Panc1 (cell line): ENCODE results near the gene NDOR1. TPM values are rescaled to one million over a fixed set of nuclear protein-coding genes. Genes with fewer than 3 reads are reported as not detected.

ENCODE experiments used
- ATAC-seq: fragments of 200-7000 bp; cut with Tn5 transposase; 2 replicates; pipeline ENCODE4 v1.9.1; 2020; ENCODE audit warnings: mild to moderate bottlenecking, moderate library complexity
- BruUV-seq: library from RNA; stranded (reverse); fragments of 400-500 nt; replicated peaks from 2 replicates; lab custom pipeline; 2021; lab: Mats Ljungman, UMichigan
- CTCF ChIA-PET: fragments of 300-600 bp; sonication (Branson Sonifier 250); formaldehyde crosslinking; loops from one replicate; lab custom pipeline; 2022; ENCODE audit warnings: antibody characterized with exemption; lab: Charles Lee
- POLR2A ChIA-PET: fragments of 300-600 bp; sonication (Branson Sonifier 250); formaldehyde crosslinking; loops from one replicate; lab custom pipeline; 2022; ENCODE audit warnings: antibody characterized with exemption; lab: Charles Lee
- DNase-seq: peaks from one replicate; pipeline ENCODE4 v3.0.0-alpha.2; 2010; ENCODE audit warnings: low read depth, low spot score
- H3K27ac ChIP-seq: 2 replicates; pipeline ENCODE4 v1.5.1; 2011; ENCODE audit warnings: mild to moderate bottlenecking, low read length, inconsistent platforms
- H3K27me3 ChIP-seq: fragments of 200-500 bp; sonication (Bioruptor generic); 2 replicates; pipeline ENCODE4 v1.6.0; 2014; ENCODE audit warnings: low read length, inconsistent platforms; ENCODE audit not compliant: control insufficient read depth, insufficient read depth
- H3K36me3 ChIP-seq: fragments of 200-500 bp; sonication (Bioruptor generic); 2 replicates; pipeline ENCODE4 v1.5.1; 2014; ENCODE audit warnings: inconsistent platforms, mild to moderate bottlenecking, low read length, moderate library complexity; ENCODE audit not compliant: control insufficient read depth, insufficient read depth
- H3K4me1 ChIP-seq: 2 replicates; pipeline ENCODE4 v1.5.1; 2011; ENCODE audit warnings: inconsistent platforms, mild to moderate bottlenecking, low read length, moderate library complexity; ENCODE audit not compliant: control insufficient read depth, insufficient read depth
- H3K4me3 ChIP-seq, 2 experiments: 2 replicates each; pipeline ENCODE4 v1.5.1; 2011 to 2012; ENCODE audit warnings: low read depth in 2 of 2, low read length in 2 of 2, mild to moderate bottlenecking in 2 of 2, inconsistent platforms in 1 of 2, moderate library complexity in 1 of 2
- H3K9me3 ChIP-seq: fragments of 200-500 bp; sonication (Bioruptor generic); 2 replicates; pipeline ENCODE4 v1.5.1; 2014; ENCODE audit warnings: low read depth, mild to moderate bottlenecking, inconsistent platforms, low read length, moderate library complexity; ENCODE audit not compliant: control insufficient read depth, insufficient read depth
- POLR2AphosphoS5 ChIP-seq: IDR thresholded peaks from 2 replicates; pipeline ENCODE4 v1.6.1; 2012; ENCODE audit warnings: mild to moderate bottlenecking, low read depth, low read length, moderate library complexity
- REST ChIP-seq, 2 experiments: IDR thresholded peaks; 2 replicates each; pipeline ENCODE4 v1.6.1; 2011 to 2012; ENCODE audit warnings: low read depth in 2 of 2, control low read depth in 1 of 2, low read length in 1 of 2, mild to moderate bottlenecking in 1 of 2, moderate library complexity in 1 of 2; ENCODE audit not compliant: insufficient read depth in 1 of 2
- SIN3A ChIP-seq: IDR thresholded peaks from 2 replicates; pipeline ENCODE4 v1.6.1; 2012; ENCODE audit warnings: low read depth, mild to moderate bottlenecking, low read length, moderate library complexity, borderline replicate concordance; ENCODE audit not compliant: insufficient read depth
- TCF7L2 ChIP-seq: IDR thresholded peaks from 2 replicates; pipeline ENCODE4 v1.6.1; 2011; ENCODE audit warnings: mild to moderate bottlenecking, low read depth, low read length, inconsistent platforms
- in situ Hi-C: cut with HindIII; loops from 2 replicates; pipeline ENCODE4 v1.10.0; 2016; ENCODE audit warnings: low sequenced_read_pairs, low pct_unique_long_range_greater_than_20kb
- intact Hi-C: fragments of 100-400 bp; cut with micrococcal nuclease; formaldehyde crosslinking; loops from one replicate; pipeline ENCODE4 v1.10.0; 2022; ENCODE audit not compliant: unreplicated experiment
- total RNA-seq: library from RNA; stranded (reverse); gene quantifications from one replicate; pipeline ENCODE4 v1.2.1, GENCODE V29; 2021; ENCODE audit not compliant: unreplicated experiment
- TF ChIP-seq, protein P1 (sequence below): fragments of 450-650 bp; IDR thresholded peaks from 2 replicates; pipeline ENCODE4 v1.5.1; 2017; ENCODE audit warnings: mild to moderate bottlenecking

The NDOR1 gene
- total RNA-seq, 1 experiment from 2014 or later, result 15.6 TPM

- Histone ChIP-seq H3K4me3 (no peak overlapping the region), H3K27ac (no peak overlapping the region), H3K9me3 (no peaks in the 10 kb centered on the region), H3K27me3 (no peaks in the 10 kb centered on the region), H3K4me1 (peaks cover 41% of the 10 kb centered on the region), H3K36me3 (no peaks in the 10 kb centered on the region)
- DNase-seq (no peak), ATAC-seq (no peak)
- ChIA-PET POLR2A (no interaction called here), CTCF (no interaction called here)
- intact Hi-C loops (no loop called here), in situ Hi-C loops (no loop called here)
- no TSS peak for BruUV-seq
- TF ChIP-seq TCF7L2 (no peak), POLR2AphosphoS5 (no peak), SIN3A (no peak), REST (IDR thresholded peaks at IDR 0.05; ENCODE audit: insufficient read depth in 1 of 2, low read depth in 2 of 2, low read length in 1 of 2) (no peak)
- TF ChIP-seq, protein P1, sequence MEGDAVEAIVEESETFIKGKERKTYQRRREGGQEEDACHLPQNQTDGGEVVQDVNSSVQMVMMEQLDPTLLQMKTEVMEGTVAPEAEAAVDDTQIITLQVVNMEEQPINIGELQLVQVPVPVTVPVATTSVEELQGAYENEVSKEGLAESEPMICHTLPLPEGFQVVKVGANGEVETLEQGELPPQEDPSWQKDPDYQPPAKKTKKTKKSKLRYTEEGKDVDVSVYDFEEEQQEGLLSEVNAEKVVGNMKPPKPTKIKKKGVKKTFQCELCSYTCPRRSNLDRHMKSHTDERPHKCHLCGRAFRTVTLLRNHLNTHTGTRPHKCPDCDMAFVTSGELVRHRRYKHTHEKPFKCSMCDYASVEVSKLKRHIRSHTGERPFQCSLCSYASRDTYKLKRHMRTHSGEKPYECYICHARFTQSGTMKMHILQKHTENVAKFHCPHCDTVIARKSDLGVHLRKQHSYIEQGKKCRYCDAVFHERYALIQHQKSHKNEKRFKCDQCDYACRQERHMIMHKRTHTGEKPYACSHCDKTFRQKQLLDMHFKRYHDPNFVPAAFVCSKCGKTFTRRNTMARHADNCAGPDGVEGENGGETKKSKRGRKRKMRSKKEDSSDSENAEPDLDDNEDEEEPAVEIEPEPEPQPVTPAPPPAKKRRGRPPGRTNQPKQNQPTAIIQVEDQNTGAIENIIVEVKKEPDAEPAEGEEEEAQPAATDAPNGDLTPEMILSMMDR, result no peak
Observed at GRCh38 chr9:137194909-137195308, 10.6 kb upstream of the NDOR1 start.

DNA sequence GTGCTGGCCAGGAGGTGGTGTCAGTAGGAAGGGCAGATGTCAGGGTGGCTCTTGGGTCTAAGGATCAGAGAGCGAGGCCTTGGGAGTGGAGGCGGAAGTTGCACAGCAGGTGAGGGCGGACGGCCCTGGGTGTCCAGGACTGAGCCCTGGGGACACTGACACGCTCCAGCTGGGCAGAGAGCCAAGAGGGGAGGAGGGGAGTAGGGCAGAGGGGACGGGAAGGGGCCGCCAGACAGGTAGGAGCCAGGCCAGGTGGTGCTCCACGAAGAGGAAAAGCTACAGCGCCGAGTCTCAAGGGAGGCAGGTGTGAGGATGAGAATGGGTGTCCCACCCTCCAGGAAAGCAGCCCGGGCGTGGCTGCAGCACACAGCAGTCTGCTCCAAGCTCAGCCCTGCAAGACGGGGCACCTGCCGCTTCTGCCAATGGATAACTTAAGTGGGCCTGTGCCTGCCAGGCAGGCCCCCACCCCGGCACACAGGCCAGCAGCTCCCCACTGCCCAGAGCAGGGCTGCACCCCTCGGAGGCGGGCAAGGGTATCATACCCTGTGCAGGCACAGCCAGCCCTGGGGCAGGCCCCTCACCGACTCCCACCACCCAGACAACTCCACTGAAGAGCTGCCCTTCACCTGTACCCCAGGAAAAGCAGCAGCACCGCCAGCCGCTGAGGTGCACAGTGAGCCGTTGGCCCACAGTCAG, 9.8 kb upstream of the NDOR1 start:
- BruUV-seq, result no TSS peak
- POLR2A ChIA-PET, result no interaction called here
- CTCF ChIA-PET, result no interaction called here
- no peak for TF ChIP-seq TCF7L2
- Histone ChIP-seq H3K9me3 (no peaks in the 10 kb centered on the region), H3K27me3 (no peaks in the 10 kb centered on the region), H3K36me3 (no peaks in the 10 kb centered on the region), H3K4me1 (peaks cover 38% of the 10 kb centered on the region), H3K4me3 (no peak overlapping the region), H3K27ac (no peak overlapping the region)
- DNase-seq, result no peak
- intact Hi-C loops (no loop called here), in situ Hi-C loops (no loop called here)
- no peak for ATAC-seq
